Measurements from ENCODE around the gene CA5B.

DNA sequence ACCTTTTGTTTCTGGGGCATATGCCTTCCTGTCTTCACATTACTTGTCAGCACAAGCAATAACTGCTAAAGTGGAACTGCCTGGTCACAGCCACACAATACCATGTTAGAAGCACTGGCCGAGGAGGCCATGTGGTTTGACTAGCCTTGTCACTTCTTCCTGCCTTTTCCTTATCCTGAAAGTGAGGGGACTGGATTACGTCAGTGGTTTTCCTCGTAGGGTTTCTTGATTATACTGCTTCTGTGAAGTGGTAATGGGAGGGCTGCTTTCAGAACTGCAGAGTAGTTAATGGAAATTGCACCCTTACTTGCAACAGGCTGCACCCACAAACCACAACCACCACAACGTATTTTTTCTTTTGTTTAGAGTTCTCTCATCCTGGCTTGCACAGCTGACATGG lies 78.8 kb downstream of the CA5B start:
- TF ChIP-seq YY1 (IDR thresholded peaks at IDR 0.05; ENCODE audit: insufficient read depth, insufficient read length) = no peak
- no peak for TF ChIP-seq ZNF274 (IDR thresholded peaks at IDR 0.05; ENCODE audit: low read depth, low read length)
- no peak for TF ChIP-seq SUZ12 (IDR thresholded peaks at IDR 0.05; ENCODE audit: extremely low read depth, insufficient read depth, insufficient read length)
